Loucy (cell line): ENCODE data around the gene HEMGN.

Experiments used
- H2AFZ ChIP-seq: fragments of 200-600 bp; sonication (generic); 2 replicates; pipeline ENCODE4 v1.6.0; 2016; ENCODE audit warnings: antibody characterized with exemption, mild to moderate bottlenecking, low read length, moderate library complexity
- H3F3A ChIP-seq: fragments of 200-600 bp; 2 replicates; pipeline ENCODE4 v1.6.0; 2016; ENCODE audit warnings: antibody characterized with exemption, low read depth, mild to moderate bottlenecking
- H3K27me3 ChIP-seq: fragments of 200-600 bp; sonication (generic); 2 replicates; pipeline ENCODE4 v1.6.1; 2014; ENCODE audit warnings: low read length, mild to moderate bottlenecking; ENCODE audit not compliant: insufficient read depth, poor library complexity, severe bottlenecking
- H3K36me3 ChIP-seq: fragments of 200-600 bp; sonication (generic); 2 replicates; pipeline ENCODE4 v1.6.1; 2016; ENCODE audit warnings: low read length; ENCODE audit not compliant: insufficient read depth
- H3K4me1 ChIP-seq: fragments of 200-600 bp; sonication (generic); 2 replicates; pipeline ENCODE4 v1.5.1; 2014; ENCODE audit warnings: low read length, mild to moderate bottlenecking; ENCODE audit not compliant: insufficient read depth, poor library complexity, severe bottlenecking
- H3K4me2 ChIP-seq: fragments of 200-600 bp; sonication (generic); 2 replicates; pipeline ENCODE4 v1.6.0; 2014; ENCODE audit warnings: antibody characterized with exemption, low read length, low read depth, mild to moderate bottlenecking; ENCODE audit not compliant: poor library complexity, severe bottlenecking
- H3K4me3 ChIP-seq: fragments of 200-600 bp; sonication (generic); 2 replicates; pipeline ENCODE4 v1.5.1; 2014; ENCODE audit warnings: low read length, mild to moderate bottlenecking, mixed read lengths; ENCODE audit not compliant: poor library complexity, severe bottlenecking
- H3K79me2 ChIP-seq: fragments of 200-600 bp; sonication (generic); 2 replicates; pipeline ENCODE4 v1.6.1; 2014; ENCODE audit warnings: low read length; ENCODE audit not compliant: insufficient read depth
- H3K9ac ChIP-seq: fragments of 200-600 bp; sonication (generic); 2 replicates; pipeline ENCODE4 v1.6.0; 2014; ENCODE audit warnings: mild to moderate bottlenecking, low read depth, low read length, moderate library complexity; ENCODE audit not compliant: poor library complexity, severe bottlenecking
- H3K9me2 ChIP-seq: fragments of 200-600 bp; sonication (generic); replicated peaks from 2 replicates; pipeline ENCODE4 v1.6.1; 2016; ENCODE audit warnings: low read depth, low read length, mixed read lengths
- H3K9me3 ChIP-seq: fragments of 200-600 bp; sonication (generic); 2 replicates; pipeline ENCODE4 v1.6.1; 2014; ENCODE audit warnings: mild to moderate bottlenecking, antibody characterized with exemption, low read length, low read depth; ENCODE audit not compliant: insufficient read depth
- H4K20me1 ChIP-seq: fragments of 200-600 bp; sonication (generic); 2 replicates; pipeline ENCODE4 v1.6.0; 2014; ENCODE audit warnings: antibody characterized with exemption, low read length, mild to moderate bottlenecking; ENCODE audit not compliant: insufficient read depth, poor library complexity, severe bottlenecking
- CTCF ChIP-seq: fragments of 200-600 bp; sonication (generic); conservative IDR thresholded peaks from 2 replicates; pipeline ENCODE4 v1.5.1; 2014; ENCODE audit warnings: mild to moderate bottlenecking, antibody characterized with exemption, low read length
- EZH2phosphoT487 ChIP-seq: fragments of 200-600 bp; IDR thresholded peaks from 2 replicates; pipeline ENCODE4 v1.6.1; 2018; ENCODE audit warnings: antibody characterized with exemption, mild to moderate bottlenecking, moderate library complexity, borderline replicate concordance

The HEMGN gene

GRCh38 chr9:97938081-97938644, at the start of gene HEMGN:
Gene HEMGN, minus strand, starts transcription at chr9:97938172. Its CDS starts 36 bp downstream, at chr9:97938136.
- TF ChIP-seq EZH2phosphoT487, result no peak
- TF ChIP-seq CTCF, result no peak
- Histone ChIP-seq H2AFZ (no peak within 1 kb of the TSS), H3K9me2 (no peaks in the 10 kb centered on the region), H3K27me3 (no peaks in the 10 kb centered on the region), H3K4me2 (peak within 1 kb of the TSS; percentile 96), H3F3A (peaks cover 10% of the 10 kb centered on the region), H3K79me2 (peaks cover 45% of the 10 kb centered on the region), H3K4me3 (peak within 1 kb of the TSS; percentile 76), H3K36me3 (no peaks in the 10 kb centered on the region), H4K20me1 (peaks cover 3% of the 10 kb centered on the region), H3K9ac (peak within 1 kb of the TSS; percentile 87), H3K4me1 (peaks cover 92% of the 10 kb centered on the region), H3K9me3 (no peaks in the 10 kb centered on the region)

GRCh38 chr9:97987487-97987886, 49.5 kb upstream of the HEMGN start:
- Histone ChIP-seq H3K79me2 (peaks cover 98% of the 10 kb centered on the region), H3K4me3 (peak overlapping the region; percentile 83), H3K27me3 (peaks cover 5% of the 10 kb centered on the region), H3K9me3 (no peaks in the 10 kb centered on the region), H3K4me2 (peak overlapping the region; percentile 94), H3K9me2 (no peaks in the 10 kb centered on the region), H3K36me3 (0 out of 2 replicates have a peak, but pooled peaks cover 12% of the 10 kb centered on the region), H3K9ac (peak overlapping the region; percentile 100), H3K4me1 (peaks cover 68% of the 10 kb centered on the region), H3F3A (no peaks in the 10 kb centered on the region), H4K20me1 (peaks cover 65% of the 10 kb centered on the region), H2AFZ (no peak overlapping the region)
- no peak for TF ChIP-seq CTCF
- TF ChIP-seq EZH2phosphoT487, result no peak

- peaks cover 72% of the 10 kb centered on the region for H3K4me1 ChIP-seq
- peak overlapping the region; percentile 41; the same call in 1 of the 2 replicates for H2AFZ ChIP-seq
- no peaks in the 10 kb centered on the region for H3K9me2 ChIP-seq
- peak overlapping the region; percentile 83 for H3K4me3 ChIP-seq
- H3K27me3 ChIP-seq, result peaks cover 5% of the 10 kb centered on the region
- no peak for TF ChIP-seq EZH2phosphoT487
- no peak for TF ChIP-seq CTCF
- H3K79me2 ChIP-seq, result peaks cover 96% of the 10 kb centered on the region
- peak overlapping the region; percentile 100 for H3K9ac ChIP-seq
- peak overlapping the region; percentile 94 for H3K4me2 ChIP-seq
- H4K20me1 ChIP-seq, result peaks cover 43% of the 10 kb centered on the region
- no peaks in the 10 kb centered on the region for H3K36me3 ChIP-seq
- no peaks in the 10 kb centered on the region for H3K9me3 ChIP-seq
- no peaks in the 10 kb centered on the region for H3F3A ChIP-seq
Observed at GRCh38 chr9:97985058-97985861, 47.3 kb upstream of the HEMGN start.
